ENCODE results near the gene WDR81. TPM values are rescaled to one million over a fixed set of nuclear protein-coding genes. Genes with fewer than 3 reads are reported as not detected.

Gene WDR81
- total and polyA plus RNA-seq, 4 donors = 3.0 to 27.3 (median 14.6) TPM

DNA sequence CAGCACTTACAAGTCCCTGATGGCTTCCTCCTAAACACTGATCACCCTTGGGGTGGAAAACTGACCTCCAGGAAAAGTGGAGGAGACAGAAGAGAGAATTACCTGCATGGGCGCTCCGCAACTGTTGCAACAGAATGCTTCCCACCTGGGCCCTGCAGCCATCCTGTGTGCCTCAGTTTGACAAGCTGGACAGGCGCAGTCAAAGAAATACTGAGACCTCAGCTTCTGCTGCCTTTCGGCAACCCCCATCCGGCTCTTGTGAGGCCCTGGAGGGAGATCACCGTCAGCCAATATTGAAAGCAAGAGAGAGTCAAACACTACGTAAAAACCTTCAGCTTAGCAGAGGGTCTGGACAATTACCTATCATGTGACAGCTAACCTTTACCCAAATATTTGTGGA lies 62.2 kb downstream of the WDR81 start:
- no peaks in the 10 kb centered on the region for H3K36me3 ChIP-seq (ENCODE audit: control insufficient read depth in 1 of 2, insufficient read depth in 2 of 2, low read length in 1 of 2)
- intact Hi-C loops (cut with DNase I) = loop anchor here in 1 of 2 donors (2.0 kb wide), 1 partner anchor 66 kb away; no protein-coding TSS in a partner anchor
- 84% methylated on average over 7 of the region's 7 CpGs for WGBS, 2 donors
- peak in 1 of 2 donors; percentile 48 for DNase-seq
- H3K27ac ChIP-seq (ENCODE audit: low read depth in 1 of 2, low read length in 2 of 2) = peak overlapping the region in 1 of 2 donors; percentile 70
- H3K27me3 ChIP-seq (ENCODE audit: control insufficient read depth in 1 of 2, insufficient read depth in 2 of 2, low read length in 1 of 2) = no peaks in the 10 kb centered on the region
- no peaks in the 10 kb centered on the region for H3K9me3 ChIP-seq (ENCODE audit: control insufficient read depth, low read length)
- peaks cover 0 to 4% of the 10 kb centered on the region in 2 donors for H3K4me1 ChIP-seq (ENCODE audit: control insufficient read depth in 1 of 2, insufficient read depth in 2 of 2, low read length in 2 of 2)
- no peak overlapping the region for H3K4me3 ChIP-seq (ENCODE audit: low read length in 2 of 2)
- no peak for ATAC-seq (ENCODE audit: low FRiP score)

DNA sequence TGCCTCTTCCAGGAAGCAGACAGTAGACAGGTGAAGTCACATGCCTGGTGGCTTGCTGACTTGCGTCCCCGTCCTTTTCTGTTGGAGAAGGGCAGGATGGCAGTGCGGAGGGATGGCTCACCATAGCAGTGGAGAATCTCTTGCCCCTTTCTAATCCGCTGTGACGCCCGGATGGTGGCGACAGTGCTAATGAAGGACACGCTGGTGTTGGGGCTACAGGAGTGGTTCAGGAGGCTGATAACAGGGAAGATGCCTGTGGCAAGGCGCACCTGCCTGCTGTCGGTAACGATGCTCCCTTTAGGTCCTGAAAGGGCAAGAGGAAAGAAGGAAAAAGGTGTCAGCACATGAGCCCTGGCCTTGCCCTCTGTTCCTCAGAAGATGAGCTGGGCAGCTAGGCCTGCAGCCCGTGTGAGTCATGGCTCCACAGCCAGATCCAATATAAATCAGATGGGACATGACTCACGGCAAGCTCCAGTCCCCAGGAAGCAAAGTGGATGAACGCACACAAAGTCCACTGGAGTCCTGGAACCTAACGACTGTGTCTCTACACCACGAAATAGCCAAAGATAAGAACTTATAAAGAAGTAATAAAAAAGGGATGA lies 62.9 kb downstream of the WDR81 start:
- H3K4me1 ChIP-seq (ENCODE audit: control insufficient read depth in 1 of 2, insufficient read depth in 2 of 2, low read length in 2 of 2) = peaks cover 0 to 4% of the 10 kb centered on the region in 2 donors

More for the DNA sequence above, 62.9 kb downstream of the WDR81 start:
- peak overlapping the region in 1 of 2 donors; percentile 95 for H3K27ac ChIP-seq (ENCODE audit: low read depth in 1 of 2, low read length in 2 of 2)
- intact Hi-C loops (cut with DNase I) = loop anchor here in 1 of 2 donors (2.0 kb wide), 1 partner anchor 67 kb away; no protein-coding TSS in a partner anchor
- no peak overlapping the region for H3K4me3 ChIP-seq (ENCODE audit: low read length in 2 of 2)
- no peaks in the 10 kb centered on the region for H3K9me3 ChIP-seq (ENCODE audit: control insufficient read depth, low read length)
- 57 to 63% methylated on average over 16 of the region's 16 CpGs for WGBS, 2 donors
- ATAC-seq (ENCODE audit: low FRiP score) (peak; percentile 84), DNase-seq (peak; percentile 87 to 88)
- no peaks in the 10 kb centered on the region for H3K36me3 ChIP-seq (ENCODE audit: control insufficient read depth in 1 of 2, insufficient read depth in 2 of 2, low read length in 1 of 2)
- no peaks in the 10 kb centered on the region for H3K27me3 ChIP-seq (ENCODE audit: control insufficient read depth in 1 of 2, insufficient read depth in 2 of 2, low read length in 1 of 2)

Other genes starting within 250 kb of the WDR81 start
- gene MYO1C, start 232.0 kb upstream of the WDR81 start, total RNA-seq = 100 to 1,000 TPM; 273 to 354 TPM
- gene MYO1C, start 232.0 kb upstream of the WDR81 start, polyA plus RNA-seq = 100 to 1,000 TPM in 1 of 2 donors, 10 to 100 TPM in 1; 62.6 to 130 TPM
- gene INPP5K, start 208.1 kb upstream of the WDR81 start, total RNA-seq = 10 to 100 TPM; 35.7 to 40.7 TPM
- gene INPP5K, start 208.1 kb upstream of the WDR81 start, polyA plus RNA-seq = 10 to 100 TPM; 13.5 to 51.3 TPM
- gene PITPNA, start 161.9 kb upstream of the WDR81 start, total RNA-seq = 10 to 100 TPM; 56.5 to 59.8 TPM
- 10 to 100 TPM; 27.2 to 32.2 TPM for gene PITPNA, start 161.9 kb upstream of the WDR81 start, polyA plus RNA-seq
- gene SLC43A2, start 95.9 kb upstream of the WDR81 start, total RNA-seq = 10 to 100 TPM; 11.1 to 25.0 TPM
- 1 to 10 TPM; 2.1 to 8.1 TPM for gene SLC43A2, start 95.9 kb upstream of the WDR81 start, polyA plus RNA-seq
- gene SCARF1, start 79.0 kb upstream of the WDR81 start, total RNA-seq = 10 to 100 TPM; 13.8 to 31.6 TPM
- gene SCARF1, start 79.0 kb upstream of the WDR81 start, polyA plus RNA-seq = 1 to 10 TPM in 1 of 2 donors, under 1 TPM in 1; 0.63 to 5.4 TPM
- gene RILP, start 74.8 kb upstream of the WDR81 start, total RNA-seq = 10 to 100 TPM in 1 of 2 donors, 1 to 10 TPM in 1; 7.0 to 12.0 TPM
- gene RILP, start 74.8 kb upstream of the WDR81 start, polyA plus RNA-seq = 10 to 100 TPM; 16.4 to 19.4 TPM
- gene PRPF8, start 39.8 kb upstream of the WDR81 start, total RNA-seq = 100 to 1,000 TPM; 183 to 235 TPM
- 10 to 100 TPM; 14.7 to 88.9 TPM for gene PRPF8, start 39.8 kb upstream of the WDR81 start, polyA plus RNA-seq
- gene TLCD2, start 14.3 kb upstream of the WDR81 start, total RNA-seq = 1 to 10 TPM; 9.5 to 10.0 TPM
- gene TLCD2, start 14.3 kb upstream of the WDR81 start, polyA plus RNA-seq = 1 to 10 TPM; 2.7 to 3.5 TPM
- 10 to 100 TPM; 14.9 to 15.1 TPM for gene SERPINF2, start 18.2 kb downstream of the WDR81 start, total RNA-seq
- gene SERPINF2, start 18.2 kb downstream of the WDR81 start, polyA plus RNA-seq = 1 to 10 TPM in 1 of 2 donors, under 1 TPM in 1; 0.13 to 1.0 TPM
- 100 to 1,000 TPM; 378 to 941 TPM for gene SERPINF1, start 37.4 kb downstream of the WDR81 start, total RNA-seq
- 10 to 100 TPM in 1 of 2 donors, 1 to 10 TPM in 1; 5.3 to 48.1 TPM for gene SERPINF1, start 37.4 kb downstream of the WDR81 start, polyA plus RNA-seq
- 10 to 100 TPM; 15.0 to 19.2 TPM for gene SMYD4, start 105.2 kb downstream of the WDR81 start, total RNA-seq
- gene SMYD4, start 105.2 kb downstream of the WDR81 start, polyA plus RNA-seq = 1 to 10 TPM; 2.4 to 9.5 TPM
- gene RPA1, start 105.3 kb downstream of the WDR81 start, total RNA-seq = 10 to 100 TPM; 65.0 to 75.0 TPM
- gene RPA1, start 105.3 kb downstream of the WDR81 start, polyA plus RNA-seq = 10 to 100 TPM; 17.2 to 23.8 TPM

Data from aorta (tissue), 5 donors.